H1 (cell line): ENCODE measurements around the gene EPHA6. TPM values are rescaled to one million over a fixed set of nuclear protein-coding genes. Genes with fewer than 3 reads are reported as not detected.

Experiments
- ASH2L ChIP-seq: fragments of 200-600, 300-600 bp; sonication (generic); IDR thresholded peaks from one replicate; pipeline ENCODE4 v1.7.1; 2017; ENCODE audit warnings: low read length
- CBX8 ChIP-seq: fragments of 300-800, 300-1000 bp; sonication (generic); IDR thresholded peaks from 2 replicates; pipeline ENCODE4 v1.7.1; 2016; ENCODE audit warnings: low read depth, low read length, borderline replicate concordance
- CHD7 ChIP-seq: fragments of 300-600 bp; sonication (generic); IDR thresholded peaks from 2 replicates; pipeline ENCODE4 v1.7.1; 2012; ENCODE audit warnings: low read length, moderate library complexity, mild to moderate bottlenecking, inconsistent platforms; ENCODE audit not compliant: insufficient replicate concordance
- CREB1 ChIP-seq: IDR thresholded peaks from 2 replicates; pipeline ENCODE4 v1.6.1; 2012; ENCODE audit warnings: inconsistent platforms
- E2F6 ChIP-seq: IDR thresholded peaks from 2 replicates; pipeline ENCODE4 v1.6.1; 2012; ENCODE audit warnings: inconsistent platforms
- JUND ChIP-seq: IDR thresholded peaks from 2 replicates; pipeline ENCODE4 v1.6.1; 2011; ENCODE audit warnings: mild to moderate bottlenecking, improper control_type of control experiment, low read length
- NANOG ChIP-seq: IDR thresholded peaks from 2 replicates; pipeline ENCODE4 v1.6.1; 2011; ENCODE audit warnings: low read length, low read depth, mild to moderate bottlenecking, inconsistent platforms; ENCODE audit not compliant: insufficient read depth, poor library complexity, severe bottlenecking
- NRF1 ChIP-seq: IDR thresholded peaks from 2 replicates; pipeline ENCODE4 v1.6.1; 2011; ENCODE audit warnings: mild to moderate bottlenecking, low read depth, low read length, improper control_type of control experiment
- TAF7 ChIP-seq: optimal IDR thresholded peaks from 2 replicates; pipeline ENCODE3; 2011; ENCODE audit warnings: low read depth, mild to moderate bottlenecking, inconsistent platforms, low read length, moderate library complexity, borderline replicate concordance
- YY1 ChIP-seq: IDR thresholded peaks from 2 replicates; pipeline ENCODE4 v1.6.1; 2011; ENCODE audit warnings: low read depth, mild to moderate bottlenecking, low read length
- polyA plus RNA-seq, 7 experiments: library from polyadenylated mRNA; depleted of rRNA in 3 of 7; stranded (reverse) in 5 of 7; unstranded in 2 of 7; fragments of >200 nt in 5 of 7; fragments of 200-250 nt in 2 of 7; gene quantifications; 1 replicate in 5 of 7; 2 replicates in 1 of 7; 4 replicates in 1 of 7; pipeline versions ENCODE4 v1.2.1 to v1.2.3, GENCODE V29; 2011 to 2013; ENCODE audit warnings: missing spikeins in 2 of 7, mixed read lengths in 2 of 7
- total RNA-seq: library from RNA; stranded (reverse); fragmentation: NEBNext Ultra II Directional; extraction: Animal tissue kit (Norgen Biotek cat#: 25700); gene quantifications from 2 replicates; pipeline ENCODE4 v1.2.1, GENCODE V29; 2021

The EPHA6 gene
- total and polyA plus RNA-seq, 2 of the 8 experiments (the other 6 are each of a cell fraction or from before 2014, with no cell fraction given) = 0.83 to 3.2 TPM

GRCh38 chr3:96959901-96960641, 145.7 kb downstream of the EPHA6 start (continued):
- no peak for TF ChIP-seq CHD7
- no peak for TF ChIP-seq TAF7
- TF ChIP-seq CREB1 = no peak
- TF ChIP-seq YY1 = no peak
- no peak for TF ChIP-seq NANOG
- TF ChIP-seq NRF1 = no peak
- TF ChIP-seq ASH2L = no peak
- no peak for TF ChIP-seq JUND
- TF ChIP-seq CBX8 = no peak
- no peak for TF ChIP-seq E2F6
